H1 (cell line): Measurements from ENCODE around the gene ACER1. TPM values are rescaled to one million over a fixed set of nuclear protein-coding genes. Genes with fewer than 3 reads are reported as not detected.

Source experiments
- BCL11A ChIP-seq, 2 experiments: IDR thresholded peaks; one replicate each; pipeline ENCODE4 v1.6.1; 2011; ENCODE audit warnings: low read depth in 2 of 2, low read length in 2 of 2, mild to moderate bottlenecking in 2 of 2
- CBX8 ChIP-seq: fragments of 300-800, 300-1000 bp; sonication (generic); IDR thresholded peaks from 2 replicates; pipeline ENCODE4 v1.7.1; 2016; ENCODE audit warnings: low read depth, low read length, borderline replicate concordance
- CHD7 ChIP-seq: fragments of 300-600 bp; sonication (generic); IDR thresholded peaks from 2 replicates; pipeline ENCODE4 v1.7.1; 2012; ENCODE audit warnings: low read length, moderate library complexity, mild to moderate bottlenecking, inconsistent platforms; ENCODE audit not compliant: insufficient replicate concordance
- CTBP2 ChIP-seq: IDR thresholded peaks from 2 replicates; pipeline ENCODE4 v1.7.0; 2011; ENCODE audit warnings: borderline replicate concordance, mild to moderate bottlenecking, moderate library complexity, mixed read lengths, low read length; ENCODE audit not compliant: insufficient read depth, insufficient read length
- JUN ChIP-seq: IDR thresholded peaks from 2 replicates; pipeline ENCODE4 v1.6.1; 2011; ENCODE audit warnings: low read depth, mild to moderate bottlenecking, improper control_type of control experiment, low read length
- MAX ChIP-seq: IDR thresholded peaks from 2 replicates; pipeline ENCODE4 v1.6.1; 2012; ENCODE audit warnings: inconsistent platforms
- RFX5 ChIP-seq: IDR thresholded peaks from 2 replicates; pipeline ENCODE4 v1.6.1; 2011; ENCODE audit warnings: low read depth, low read length, improper control_type of control experiment, borderline replicate concordance
- RNF2 ChIP-seq: fragments of 200-900, 300-1000 bp; sonication (generic); IDR thresholded peaks from 2 replicates; pipeline ENCODE4 v1.7.1; 2016; ENCODE audit warnings: borderline replicate concordance, low read depth, mild to moderate bottlenecking, antibody characterized with exemption, low read length; ENCODE audit not compliant: poor library complexity, severe bottlenecking; ENCODE audit errors: missing control alignments
- SP4 ChIP-seq: IDR thresholded peaks from 2 replicates; pipeline ENCODE4 v1.6.1; 2012; ENCODE audit warnings: low read length, inconsistent platforms
- TBP ChIP-seq: IDR thresholded peaks from 2 replicates; pipeline ENCODE4 v1.6.1; 2011; ENCODE audit warnings: low read depth, low read length, improper control_type of control experiment
- polyA plus RNA-seq, 7 experiments: library from polyadenylated mRNA; depleted of rRNA in 3 of 7; stranded (reverse) in 5 of 7; unstranded in 2 of 7; fragments of >200 nt in 5 of 7; fragments of 200-250 nt in 2 of 7; gene quantifications; 1 replicate in 5 of 7; 2 replicates in 1 of 7; 4 replicates in 1 of 7; pipeline versions ENCODE4 v1.2.1 to v1.2.3, GENCODE V29; 2011 to 2013; ENCODE audit warnings: missing spikeins in 2 of 7, mixed read lengths in 2 of 7
- total RNA-seq: library from RNA; stranded (reverse); fragmentation: NEBNext Ultra II Directional; extraction: Animal tissue kit (Norgen Biotek cat#: 25700); gene quantifications from 2 replicates; pipeline ENCODE4 v1.2.1, GENCODE V29; 2021

The ACER1 gene
- total and polyA plus RNA-seq, 2 of the 8 experiments (the other 6 are each of a cell fraction or from before 2014, with no cell fraction given), result 0.05 TPM; not detected in 1

GRCh38 chr19:6287269-6287885 lies 46.0 kb downstream of the ACER1 start (continued):
- TF ChIP-seq CHD7 (no peak), BCL11A (IDR thresholded peaks at IDR 0.05; ENCODE audit: low read depth in 2 of 2, low read length in 2 of 2) (no peak), MAX (no peak), CTBP2 (no peak), RFX5 (no peak), SP4 (no peak), CBX8 (no peak), JUN (no peak), RNF2 (no peak), TBP (no peak)
